NCI-H748 treated with DMSO at 0.1 percent for 48 hours (cell line): ENCODE data around the gene NBAS.

Experiments
- DNase-seq: peaks from one replicate; lab custom pipeline; 2025; lab: John Stamatoyannopoulos, UW

The NBAS gene

DNA sequence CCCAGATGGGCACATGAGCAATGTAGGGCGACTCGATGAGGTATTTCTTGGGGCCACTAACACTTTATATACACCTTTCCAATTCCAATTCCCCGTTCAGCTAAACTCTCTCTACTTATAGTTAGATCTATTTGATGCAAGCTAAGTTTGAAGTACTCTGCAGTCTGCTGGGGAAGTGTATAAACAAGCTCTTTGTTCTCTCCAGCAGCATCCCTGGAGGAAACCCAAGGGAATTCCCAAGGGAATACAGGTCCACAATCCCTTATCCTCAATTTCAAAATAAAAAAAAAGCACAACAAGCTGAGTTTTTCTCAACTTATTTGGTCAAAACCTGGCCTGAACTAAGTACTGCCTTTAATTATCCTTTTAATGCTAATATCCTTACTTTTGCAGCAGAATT, 433.3 kb downstream of the NBAS start:
- no peak for DNase-seq

DNA sequence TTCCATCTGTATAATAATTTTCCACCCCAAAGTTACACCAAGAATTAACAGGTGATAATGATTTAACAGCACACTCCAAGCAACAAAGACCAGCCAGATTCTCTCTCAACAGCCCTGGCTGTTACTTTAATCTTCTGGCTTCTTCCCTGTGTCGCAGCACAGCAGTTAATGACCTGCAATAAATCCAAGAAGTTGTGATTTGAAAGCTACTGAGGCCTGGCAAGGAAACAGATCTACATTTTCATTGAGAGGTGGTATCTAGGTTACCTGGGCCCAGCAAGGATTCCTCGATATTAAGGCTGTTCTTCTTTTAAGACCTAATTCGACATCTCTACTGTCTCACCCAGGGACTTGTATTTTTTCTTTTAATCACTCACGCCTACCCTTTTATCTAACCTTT, 433.8 kb downstream of the NBAS start:
- DNase-seq = no peak

DNA sequence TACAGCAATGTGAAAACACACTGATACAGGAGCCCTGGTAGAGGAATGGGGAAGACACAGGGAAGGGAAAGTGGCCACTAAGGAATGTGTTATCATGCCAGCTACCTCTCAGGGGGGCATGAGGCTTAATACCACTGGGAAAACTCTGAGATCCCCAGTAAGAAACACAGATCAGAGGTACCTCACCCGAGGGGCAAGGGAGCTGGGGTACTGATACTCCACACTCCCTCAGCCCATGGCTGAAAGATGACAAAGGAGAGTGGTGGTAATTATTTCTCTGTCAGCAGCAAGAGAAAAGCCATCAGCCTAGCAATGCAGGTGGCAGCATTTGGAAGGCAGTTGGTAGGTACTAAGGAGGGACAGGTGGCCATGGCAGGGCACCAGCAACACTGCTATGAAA, 434.8 kb downstream of the NBAS start:
- DNase-seq = no peak

DNA sequence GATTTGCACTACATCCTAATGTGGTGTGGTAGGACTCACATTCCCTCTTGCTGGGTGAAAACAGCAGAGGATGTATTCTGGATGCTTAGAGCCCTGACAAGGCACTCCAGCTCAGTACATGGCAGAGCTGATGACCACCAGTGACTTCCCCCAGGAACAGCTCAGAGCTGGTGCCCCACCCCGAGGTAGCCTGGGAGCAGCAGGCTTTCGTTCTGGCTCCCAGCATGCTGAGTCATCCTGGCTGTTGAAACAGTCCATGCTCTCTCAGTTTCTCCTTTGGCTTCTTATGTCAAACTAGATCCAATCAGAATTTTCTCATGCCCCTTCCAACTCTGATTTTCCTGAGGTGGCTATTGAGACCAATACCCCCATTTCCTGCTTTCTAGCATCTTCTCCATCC, 438.2 kb downstream of the NBAS start:
- no peak for DNase-seq

DNA sequence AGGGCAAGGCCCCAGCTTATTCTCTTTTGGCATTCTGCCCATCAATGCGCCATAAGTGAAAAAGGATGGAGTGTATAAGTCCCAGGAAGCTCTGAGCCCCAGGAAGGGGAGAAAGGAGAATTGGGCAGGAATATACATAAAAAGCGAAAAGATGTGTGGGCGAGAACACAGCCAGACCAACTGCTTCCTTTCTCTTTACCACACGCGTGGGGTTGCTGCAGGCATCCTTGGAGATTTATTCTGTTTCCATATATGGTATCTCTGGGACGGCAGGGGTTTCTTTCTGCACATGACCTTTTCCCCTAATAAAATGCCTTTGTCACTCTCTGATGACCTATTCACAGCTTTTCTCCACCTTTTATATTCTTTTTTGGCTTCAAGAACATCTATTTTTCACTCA, 440.5 kb downstream of the NBAS start:
- DNase-seq = no peak

DNA sequence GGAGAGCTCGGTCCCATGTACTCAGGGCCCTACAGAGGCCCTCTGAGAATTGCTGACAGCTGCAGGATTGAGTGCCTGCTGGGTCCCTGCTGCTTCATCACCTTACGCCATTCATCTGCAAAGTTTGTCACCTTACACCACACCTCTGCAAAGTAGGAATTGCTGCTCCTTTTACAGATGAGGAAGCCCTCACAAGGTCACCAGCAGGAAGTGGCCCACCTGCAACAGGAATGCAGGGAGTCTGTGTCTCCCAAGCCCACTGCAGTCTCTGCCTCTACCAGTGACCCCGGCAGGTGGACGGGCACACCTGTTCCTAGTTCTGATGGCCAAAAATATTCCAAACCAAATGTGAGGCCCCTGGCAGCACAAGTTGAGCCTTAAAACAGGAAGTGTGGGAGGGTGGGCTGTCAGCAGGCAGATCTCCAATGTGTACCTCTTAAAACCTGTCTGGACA, 441.4 kb downstream of the NBAS start:
- no peak for DNase-seq

DNA sequence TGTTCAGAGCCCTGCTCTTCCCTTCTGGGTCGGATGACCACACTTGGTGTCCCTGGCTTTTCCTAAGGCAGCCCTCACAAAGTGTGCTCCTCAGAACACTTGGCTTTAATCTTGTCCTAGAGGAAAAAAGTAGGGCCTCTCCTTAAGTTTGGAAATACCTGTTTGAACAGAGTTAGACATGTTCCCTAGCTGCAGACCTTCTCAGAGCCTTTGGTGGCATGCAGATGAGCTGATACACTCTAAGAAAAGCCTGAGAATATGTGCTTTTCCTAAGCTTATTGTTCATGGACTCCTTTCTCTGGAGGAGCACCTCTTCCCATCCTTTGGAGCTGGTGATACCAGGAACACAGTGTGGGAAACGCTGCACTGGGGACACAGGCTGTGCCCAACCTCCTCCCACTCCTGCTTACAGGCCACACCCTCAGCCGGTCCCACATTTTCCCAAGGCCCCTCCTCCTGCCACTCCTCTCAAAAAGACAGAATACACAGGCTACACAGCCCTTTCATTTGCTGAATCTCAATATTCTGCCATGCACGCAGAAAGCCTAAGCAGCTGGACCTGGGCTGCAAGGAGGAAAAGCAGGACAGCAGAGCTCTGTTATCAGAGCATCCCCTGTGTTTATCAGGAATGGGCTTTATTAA, 443.6 kb downstream of the NBAS start:
- no peak for DNase-seq
